Kidney capillary endothelial cell (primary cell): ENCODE data around the gene FYCO1.

Experiments used
- DNase-seq: peaks from one replicate; pipeline ENCODE4 v3.0.0-alpha.2; 2018; ENCODE audit warnings: low spot score

Gene FYCO1

DNA sequence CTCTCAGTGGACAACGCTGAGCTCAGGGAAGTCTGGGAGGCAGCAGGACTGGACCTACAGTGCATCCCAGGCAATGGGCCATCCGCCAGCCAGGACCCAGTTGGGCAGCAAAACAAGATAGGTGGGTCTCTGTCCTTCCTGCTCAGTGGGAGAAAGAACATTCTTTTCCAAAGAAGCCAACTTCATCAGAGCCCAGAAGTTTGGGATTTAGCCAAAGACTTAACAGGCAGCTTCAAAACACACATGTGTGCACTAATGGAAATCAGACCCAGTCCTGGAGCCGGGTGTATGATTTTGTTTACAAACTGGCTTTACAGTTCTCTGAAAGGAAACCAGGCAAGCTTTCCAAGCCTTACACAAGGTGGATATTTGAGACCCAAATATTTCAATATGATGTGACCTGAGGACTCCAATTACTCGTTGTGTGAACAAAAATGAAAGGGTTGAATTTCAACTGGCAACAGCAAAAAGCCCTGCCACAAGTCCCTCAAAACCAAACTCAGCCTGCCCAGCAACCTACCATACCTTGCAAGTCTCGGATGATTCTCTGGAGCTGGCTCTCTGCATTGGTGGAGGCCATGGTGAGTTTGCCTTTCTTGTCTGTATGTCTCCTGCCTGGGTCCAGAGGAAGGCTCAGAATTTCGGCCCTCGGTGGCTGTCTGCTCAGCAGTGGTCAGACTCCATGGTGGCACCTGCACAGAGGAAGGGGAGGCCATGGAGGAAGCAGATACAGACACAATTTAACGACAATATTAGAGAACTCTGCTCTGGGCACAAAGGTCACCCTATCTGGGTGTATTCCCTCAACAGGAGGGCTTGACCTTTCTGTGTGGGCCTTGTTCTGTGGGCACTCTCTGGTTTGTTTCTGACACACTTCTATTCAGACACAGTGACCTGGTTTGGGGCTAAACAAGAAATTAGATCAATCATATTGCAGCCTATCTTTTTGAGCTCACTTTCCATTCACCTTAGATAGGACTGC, 11.0 kb downstream of the FYCO1 start:
- DNase-seq: no peak

DNA sequence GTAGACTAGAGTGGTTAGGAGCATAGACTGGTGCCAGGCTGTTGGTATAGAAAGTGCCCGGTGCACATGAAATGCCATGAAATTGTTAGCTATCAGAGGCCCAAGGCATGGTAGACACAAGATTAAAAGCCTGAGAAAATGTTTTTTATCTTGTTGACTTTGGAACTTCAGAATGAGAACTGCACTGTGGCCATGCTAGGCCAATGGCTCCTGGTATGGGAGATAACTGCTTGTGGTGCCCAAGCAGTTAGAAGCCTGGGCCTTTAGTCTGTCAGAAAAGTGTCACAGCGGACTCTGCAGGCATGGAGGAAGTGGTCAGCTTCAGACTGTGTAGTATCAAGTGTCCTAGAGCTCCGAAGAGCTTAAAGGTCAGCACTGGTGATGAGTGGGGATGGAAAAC, 11.9 kb downstream of the FYCO1 start:
- DNase-seq: no peak

DNA sequence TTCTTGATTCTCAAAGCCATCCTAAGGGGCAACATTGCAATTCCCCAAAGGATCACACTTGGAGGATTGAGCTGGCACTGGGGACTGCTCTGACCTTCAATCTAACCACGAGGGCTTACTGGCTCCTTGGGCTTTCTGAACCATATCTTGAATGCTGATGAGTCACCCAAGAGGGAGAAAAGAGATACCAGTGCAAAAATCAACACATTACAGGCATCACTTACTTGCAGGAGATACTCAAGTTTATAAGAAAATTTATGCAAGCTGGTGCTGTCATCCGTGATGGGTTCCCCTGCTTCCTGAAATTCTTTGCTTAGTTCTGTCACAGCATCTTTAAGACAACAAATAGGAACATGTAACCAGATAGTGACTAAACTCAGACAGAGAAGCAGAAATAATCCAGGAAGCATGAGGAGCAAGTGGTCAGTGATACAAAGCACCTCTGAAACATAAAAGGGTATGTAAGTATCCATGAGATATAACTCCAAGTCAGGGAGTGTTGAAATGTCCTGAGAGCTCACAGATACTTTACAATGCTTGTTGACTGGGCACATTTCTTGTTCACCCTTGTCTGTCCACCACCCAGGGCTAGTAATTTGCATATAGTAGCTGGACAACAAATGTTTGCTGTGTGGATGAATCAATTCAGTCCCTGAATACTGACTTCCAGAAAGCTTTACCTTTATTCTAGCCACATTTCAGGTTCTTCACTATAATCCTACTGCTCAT, 14.1 kb downstream of the FYCO1 start:
- no peak for DNase-seq

DNA sequence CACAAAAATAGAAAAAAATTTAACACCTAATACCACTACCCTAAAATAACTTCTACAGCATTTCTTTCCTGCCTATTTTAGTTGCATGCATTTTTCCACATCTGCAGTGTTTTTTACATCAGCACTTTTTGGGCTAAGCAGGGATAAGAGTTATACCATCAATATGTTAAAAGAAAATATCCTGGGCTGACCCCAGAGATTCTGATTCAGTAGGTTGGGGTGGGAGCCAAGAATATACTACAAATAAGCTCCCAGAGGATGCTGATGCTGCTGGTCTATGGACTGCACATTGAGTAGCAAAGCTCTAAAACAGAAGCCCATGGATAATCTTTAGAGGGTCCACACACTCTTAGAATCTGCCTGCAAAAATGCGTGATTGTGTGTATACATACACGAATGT, 14.8 kb downstream of the FYCO1 start:
- no peak for DNase-seq

DNA sequence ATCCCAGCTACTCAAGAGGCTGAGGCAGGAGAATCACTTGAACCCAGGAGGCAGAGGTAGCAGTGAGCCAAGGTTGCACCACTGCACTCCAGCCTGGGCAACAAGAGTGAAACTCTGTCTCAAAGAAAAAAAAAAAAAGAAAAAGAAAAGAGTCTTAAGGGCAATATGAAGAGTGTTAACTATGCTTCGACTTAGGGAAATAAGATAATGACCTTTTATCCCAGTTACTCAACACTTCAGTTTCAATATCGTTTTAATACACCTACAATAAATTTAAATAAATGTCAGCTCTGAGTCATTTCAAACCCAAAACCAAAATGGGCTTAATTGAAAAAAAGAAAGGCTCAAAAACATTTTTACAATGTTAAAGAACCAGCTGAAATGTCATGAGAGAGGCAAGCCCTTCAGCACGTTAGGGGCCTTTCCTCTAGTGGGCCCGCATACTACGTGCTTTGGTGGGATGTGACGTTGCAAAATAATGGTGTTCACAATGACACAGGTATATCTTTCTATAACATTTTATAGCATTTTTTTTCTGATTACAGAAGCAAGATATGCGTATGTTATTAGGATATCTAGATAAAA, 15.3 kb downstream of the FYCO1 start:
- DNase-seq: no peak

DNA sequence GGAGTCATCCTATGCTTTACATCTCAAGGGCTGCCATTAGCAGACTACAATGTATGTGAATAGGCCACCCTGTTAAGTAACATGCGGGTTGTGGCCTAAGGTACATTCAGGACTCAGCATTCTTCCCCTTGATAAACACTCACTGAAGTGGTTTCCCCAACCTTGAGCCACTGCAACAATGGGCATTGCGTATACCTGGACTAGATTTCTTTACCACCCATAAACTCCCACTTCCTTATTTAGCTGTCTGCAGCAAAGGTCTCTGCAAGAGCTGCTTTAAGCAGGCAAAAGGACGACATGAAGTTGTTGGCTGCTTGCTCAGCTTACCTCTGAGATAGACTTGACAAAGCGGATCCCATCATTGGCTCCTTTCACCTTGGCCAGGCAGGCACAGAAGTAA, 16.2 kb downstream of the FYCO1 start:
- DNase-seq: no peak

DNA sequence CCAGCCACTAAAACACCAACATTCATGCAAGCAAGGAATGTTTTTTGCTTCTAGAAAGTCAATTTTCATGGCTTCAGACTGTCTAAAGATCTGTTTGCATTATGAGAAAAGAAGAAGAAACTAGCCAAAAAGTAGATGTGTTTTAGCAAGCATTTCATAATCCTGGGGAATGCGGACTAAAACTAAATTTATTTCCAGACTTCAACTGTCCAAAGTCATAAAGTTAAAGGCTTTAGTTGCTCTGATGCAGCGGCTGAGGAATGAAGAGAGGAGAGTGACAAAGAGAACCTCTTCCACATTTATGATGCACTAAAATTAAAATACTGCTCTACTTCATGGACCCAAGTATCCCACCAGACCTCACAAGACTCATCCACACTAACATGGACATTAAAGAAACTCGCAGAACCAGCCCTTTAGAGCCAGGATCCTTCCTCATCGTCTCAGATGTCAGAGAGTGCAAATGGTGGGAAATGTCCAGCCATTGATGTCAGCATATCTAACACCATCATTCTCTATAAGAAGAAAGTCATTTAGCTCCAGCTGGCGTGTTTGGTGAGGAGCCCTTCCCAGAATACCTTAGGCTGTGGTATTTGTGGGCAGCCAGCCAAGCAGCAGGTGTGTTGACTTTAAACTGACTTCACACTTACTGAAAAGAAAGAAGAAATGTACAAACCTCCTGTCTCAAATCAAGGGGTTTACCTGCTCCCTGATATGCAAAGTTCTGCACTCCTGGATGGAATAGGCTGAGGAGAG, 17.4 kb downstream of the FYCO1 start:
- DNase-seq: no peak

DNA sequence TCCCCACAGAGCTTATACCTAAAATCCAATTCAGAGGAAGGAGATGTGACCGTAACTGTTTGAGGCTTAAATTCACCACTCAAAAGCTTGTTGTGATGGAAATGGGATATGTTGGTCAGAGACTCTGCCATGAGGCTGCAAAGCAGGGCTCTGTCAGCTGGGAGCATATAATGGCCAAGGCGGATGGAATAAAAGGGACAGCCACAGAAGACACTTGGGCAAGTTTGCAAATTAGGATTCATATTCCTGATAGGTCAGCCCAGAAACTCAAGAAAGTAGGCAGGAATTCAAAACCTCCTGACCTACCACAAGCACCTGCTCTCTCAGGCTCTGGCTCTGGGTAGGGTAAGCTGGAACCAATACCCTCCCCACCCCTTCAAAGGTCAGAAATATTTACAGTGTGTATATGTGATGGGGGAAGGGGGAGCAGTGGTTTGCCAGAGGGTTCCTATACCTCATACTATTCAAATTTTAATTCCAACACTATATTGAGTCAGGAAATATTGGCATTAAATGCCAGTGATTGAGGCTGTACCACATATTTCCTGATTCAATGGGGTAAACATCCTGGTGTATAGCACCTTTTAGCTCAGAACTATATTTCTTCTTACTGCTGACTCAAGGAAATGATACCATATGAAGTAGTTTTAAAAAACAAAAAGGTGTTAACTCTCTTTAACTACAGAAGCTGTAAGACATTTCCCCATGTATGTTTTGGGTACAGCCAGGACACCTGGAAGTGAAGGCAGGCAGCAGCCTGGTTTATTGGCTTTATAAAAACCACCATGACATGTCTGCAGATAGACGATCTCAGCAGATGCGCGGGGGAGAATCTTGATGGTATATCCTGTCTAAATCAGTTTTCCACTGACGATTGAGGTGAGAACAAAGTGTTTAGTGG, 19.2 kb downstream of the FYCO1 start:
- no peak for DNase-seq

DNA sequence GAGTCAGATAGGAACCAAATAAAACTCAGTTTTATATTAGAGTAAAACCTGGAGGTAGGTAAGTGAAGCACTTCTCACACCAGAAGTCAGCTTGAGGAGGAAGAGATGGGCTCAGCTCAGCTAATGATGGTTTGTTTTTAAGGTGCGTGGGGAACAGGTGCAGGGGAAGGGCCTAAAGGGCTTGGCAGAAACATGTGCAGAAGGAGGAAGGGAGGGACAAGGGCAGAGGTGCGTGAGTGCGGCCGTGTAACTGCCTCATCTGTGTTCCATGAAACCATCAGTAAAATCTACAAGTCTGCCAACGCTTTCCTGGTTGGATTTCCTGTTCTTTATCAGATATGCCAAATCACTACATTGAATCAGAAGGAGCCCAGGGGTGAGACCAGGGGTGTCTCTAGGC, 19.9 kb downstream of the FYCO1 start:
- no peak for DNase-seq

DNA sequence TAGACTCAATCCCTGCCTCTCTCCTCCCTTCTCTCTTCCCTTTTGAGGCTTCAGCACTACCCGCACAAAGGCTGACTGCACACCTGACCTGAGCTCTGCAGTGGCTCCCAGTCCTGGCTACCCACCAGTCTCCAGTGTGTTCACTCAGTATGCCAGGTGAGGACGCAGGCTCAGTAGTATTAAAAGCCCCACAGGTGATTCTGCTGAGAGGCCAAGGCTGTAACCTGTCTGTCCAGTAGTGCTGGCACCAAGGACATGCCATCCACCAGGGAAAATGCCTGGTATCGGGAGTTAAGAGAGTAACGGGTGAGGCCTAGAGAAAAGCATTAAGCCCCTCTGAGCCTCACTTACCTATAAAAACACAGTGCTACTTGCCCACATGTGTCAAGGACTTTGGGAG, 20.9 kb downstream of the FYCO1 start:
- no peak for DNase-seq

DNA sequence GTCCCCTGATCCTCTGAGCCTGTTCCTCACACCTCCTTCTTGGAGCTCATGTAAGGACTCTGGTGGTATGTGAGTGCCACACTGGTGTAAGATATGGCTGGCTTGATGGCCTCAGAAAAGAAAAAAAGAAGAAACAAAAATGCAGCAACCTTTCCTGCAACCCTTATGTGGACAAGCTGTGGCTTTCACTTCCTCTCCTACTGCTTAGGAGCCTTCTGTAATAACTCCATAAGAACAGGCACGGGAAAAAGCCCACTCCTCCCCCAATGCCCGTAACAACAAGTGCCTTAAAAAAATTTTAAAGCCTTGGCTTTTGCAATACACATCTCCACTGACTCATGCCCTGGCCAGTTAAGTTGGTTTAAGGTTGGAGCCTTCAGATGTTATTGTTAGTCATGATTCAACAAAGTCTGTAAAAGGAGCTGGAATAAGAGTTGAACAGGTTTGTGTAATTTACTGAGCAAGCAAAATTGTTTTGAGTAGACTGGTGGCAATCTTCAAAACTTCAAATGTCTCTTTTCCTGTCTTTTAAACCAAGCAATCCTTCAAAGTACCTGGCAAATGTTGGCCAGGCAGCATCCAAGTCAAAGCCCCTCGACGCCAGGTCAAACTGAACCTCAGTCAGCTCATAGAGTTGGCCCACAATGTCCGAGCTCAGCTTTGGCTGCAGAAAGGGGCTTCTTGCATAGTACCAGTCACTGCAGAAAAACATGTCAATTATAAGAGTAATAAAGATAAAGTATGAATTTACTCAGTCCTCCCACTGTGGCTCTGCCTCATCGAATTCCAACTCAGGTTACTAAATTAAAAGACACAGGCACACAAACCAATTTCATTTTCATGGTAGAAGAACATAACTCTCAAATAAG, 22.9 kb downstream of the FYCO1 start:
- no peak for DNase-seq

DNA sequence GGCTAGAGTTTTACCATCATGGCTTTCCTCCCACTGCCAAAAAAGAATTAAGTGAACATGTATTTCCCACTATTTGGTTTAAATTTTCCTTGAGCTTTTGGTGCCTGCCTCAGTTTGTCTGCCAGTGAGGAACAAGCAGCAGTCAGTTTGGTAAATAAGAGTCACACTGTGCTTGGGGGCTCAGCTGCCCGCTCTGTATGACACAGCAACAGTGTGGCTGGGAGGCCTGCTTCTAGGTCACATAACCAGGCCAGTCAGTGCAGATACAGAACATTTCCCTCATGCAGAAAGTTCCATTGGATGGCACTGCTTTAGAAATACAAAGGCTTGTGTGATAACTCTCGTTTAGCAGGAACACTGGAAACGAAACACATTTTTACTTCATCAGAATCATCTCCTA, 25.7 kb downstream of the FYCO1 start:
- DNase-seq: no peak

DNA sequence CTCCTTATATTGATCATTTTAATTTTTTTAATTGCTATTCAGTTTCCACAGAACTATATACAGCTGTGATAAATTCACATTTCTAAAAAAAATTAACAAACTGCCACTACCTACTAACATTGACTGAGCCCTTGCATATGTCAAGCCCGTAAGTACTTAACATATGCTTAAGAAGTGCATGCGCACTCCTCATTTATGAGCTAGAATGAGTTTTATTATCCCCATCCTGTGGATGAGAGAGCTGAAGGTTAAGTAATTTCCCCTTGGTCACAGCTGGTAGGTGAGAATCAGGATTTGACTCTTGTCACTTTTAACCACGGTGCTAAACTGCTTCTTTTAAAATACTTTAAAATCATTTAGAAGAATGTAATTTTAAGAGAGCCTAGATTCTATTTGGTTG, 26.5 kb downstream of the FYCO1 start:
- DNase-seq: no peak

DNA sequence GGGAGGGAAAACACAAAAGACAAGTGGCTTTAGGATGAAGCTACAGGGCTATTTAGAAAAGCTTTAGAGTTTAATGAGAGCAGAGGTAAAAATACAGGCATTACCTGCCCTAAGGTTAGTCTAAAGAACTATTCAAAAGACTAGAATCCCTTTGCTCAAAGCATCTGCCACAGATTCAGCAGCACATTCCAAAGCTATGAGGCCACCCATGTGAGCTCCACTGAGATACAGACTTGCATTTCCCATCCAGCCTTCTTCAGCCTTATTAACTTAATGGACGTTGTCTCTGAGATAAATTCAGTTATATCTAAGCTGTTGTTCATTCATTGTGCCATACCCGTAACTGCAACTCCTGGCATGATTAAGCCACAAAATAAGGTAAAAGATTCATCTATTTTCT, 26.9 kb downstream of the FYCO1 start:
- DNase-seq: no peak

DNA sequence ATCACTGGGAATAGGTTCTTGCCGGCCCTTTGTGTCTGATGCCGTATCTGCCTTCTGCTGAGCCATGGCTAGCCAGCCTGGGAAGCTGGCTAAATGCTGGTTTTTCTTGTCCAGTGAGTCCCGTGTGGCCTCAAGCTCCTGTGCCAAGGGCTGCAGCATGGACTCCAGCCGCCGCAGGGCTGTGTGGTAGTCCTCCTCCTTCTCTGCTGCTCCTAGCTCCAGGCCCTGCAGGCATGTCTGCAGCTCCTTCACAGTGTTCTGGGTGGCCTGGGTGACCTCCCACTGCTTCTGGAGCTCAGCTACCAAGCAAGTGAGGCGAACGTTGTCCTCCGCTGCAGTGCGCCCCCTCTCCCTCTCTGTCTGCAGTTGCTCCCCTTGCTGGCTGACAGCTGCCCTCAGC, 27.5 kb downstream of the FYCO1 start:
- no peak for DNase-seq

DNA sequence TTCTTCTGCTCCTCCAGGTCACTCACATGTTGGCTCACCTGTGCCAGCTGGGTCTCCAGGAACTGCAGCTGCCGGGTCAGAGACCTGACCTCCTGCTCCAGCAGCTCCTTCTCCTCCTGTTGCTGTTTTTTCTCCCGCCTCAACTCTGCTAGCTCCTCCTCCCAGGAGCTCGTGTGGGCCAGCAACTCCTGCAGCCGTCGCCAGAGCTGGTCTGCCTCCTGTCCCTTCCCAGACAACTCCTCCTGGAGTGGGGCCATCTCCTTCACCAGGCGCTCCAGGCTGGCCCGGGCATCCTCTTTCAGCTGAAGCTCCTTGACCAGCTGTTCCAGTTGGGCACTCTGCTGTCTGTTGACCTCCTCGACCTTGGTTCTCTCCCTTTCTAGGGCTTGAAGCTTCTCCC, 27.9 kb downstream of the FYCO1 start:
- no peak for DNase-seq

DNA sequence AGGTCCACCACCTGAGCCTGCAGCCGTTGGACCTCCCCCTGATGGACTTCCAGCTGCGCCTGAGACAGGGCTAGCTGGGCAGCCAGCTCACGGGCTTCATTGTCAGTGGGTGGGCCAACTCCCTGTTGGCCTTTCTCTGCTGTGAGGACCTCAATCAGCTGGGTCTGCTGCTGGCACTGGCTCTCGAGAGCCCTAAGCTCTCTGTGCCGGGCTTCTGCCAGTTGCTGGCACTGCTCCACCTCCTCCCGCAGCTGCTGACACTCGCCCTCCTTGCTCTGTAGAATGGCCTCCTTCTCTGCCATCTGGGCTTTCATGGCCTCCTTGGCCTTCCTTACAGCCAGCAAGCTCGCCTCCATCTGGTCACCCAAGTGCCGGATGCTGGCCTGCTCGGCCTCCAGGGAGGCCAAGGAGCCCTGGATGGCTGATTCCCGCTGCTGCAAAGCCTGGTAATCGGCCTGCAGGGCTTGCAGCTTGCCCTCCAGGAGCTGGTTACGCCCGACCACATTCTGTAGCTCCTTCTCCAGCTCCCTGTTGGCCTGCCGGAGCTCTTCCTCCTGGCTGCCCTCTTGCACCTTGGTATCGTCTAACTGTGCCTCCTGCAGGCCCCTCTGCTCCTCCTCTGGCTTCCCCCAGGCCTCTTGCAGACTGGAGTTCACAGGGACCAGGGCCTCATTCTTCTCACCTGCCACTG, 28.5 kb downstream of the FYCO1 start:
- no peak for DNase-seq

DNA sequence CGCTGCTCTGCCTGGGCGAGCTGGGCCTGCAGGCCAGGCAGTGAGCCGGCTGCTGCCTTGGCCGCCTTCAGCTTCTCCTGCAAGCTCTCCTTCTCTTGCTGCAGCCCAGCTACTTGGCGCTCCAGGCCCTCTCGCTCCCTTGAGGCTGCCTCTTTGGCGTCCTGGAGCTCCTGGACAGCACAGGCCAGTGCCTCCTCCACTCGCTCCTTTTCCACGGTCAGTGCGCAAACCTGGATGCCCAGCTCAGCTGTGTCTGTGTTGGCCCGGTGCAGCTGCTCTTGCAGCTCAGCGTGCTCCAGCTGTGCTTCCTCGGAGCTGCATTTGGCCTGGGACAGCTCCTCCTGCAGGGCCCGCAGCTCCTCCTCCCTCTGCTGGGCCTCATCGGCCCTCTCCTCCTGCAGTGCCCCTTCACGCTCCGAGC, 29.2 kb downstream of the FYCO1 start:
- no peak for DNase-seq

DNA sequence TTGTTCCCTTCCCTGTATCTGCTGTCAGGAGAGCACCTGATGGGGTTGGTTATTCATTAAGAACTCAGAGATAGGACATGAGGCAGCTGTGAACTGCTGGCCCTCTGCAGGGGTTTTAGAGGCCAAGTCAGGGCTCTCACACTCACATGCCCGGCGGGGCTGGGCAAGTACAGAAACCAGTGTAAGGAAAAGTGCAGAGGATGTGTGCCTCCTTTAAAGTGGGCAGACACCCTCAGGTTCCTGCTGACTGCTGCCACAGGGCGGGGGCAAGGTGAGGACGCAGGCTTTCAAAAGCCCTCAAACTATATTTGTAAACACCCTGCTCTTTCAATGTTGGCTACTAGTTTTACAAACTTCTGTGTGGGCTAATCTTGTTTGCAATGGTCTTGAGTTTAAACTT, 30.0 kb downstream of the FYCO1 start:
- no peak for DNase-seq

DNA sequence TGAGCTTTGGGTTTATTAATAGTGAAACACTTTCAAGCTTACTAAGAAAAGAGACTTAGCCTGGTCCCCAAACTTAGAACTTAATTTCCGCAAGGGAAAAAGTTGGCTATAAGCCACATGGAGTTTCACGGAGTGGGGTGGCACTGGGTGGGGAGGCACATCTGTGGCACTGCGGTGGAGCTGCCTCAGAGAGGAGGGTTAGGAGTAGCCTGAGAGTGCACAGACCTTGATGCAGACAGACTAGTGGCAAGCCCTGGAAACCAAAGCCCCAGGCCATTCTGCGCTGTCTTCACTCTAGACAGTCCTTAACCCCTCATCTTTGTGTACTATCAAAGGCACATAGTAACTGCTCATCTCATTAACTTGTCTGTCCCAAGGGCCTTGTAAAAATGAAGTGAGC, 30.4 kb downstream of the FYCO1 start:
- DNase-seq: no peak
